Measurements from ENCODE around the gene CARF.

Gene CARF

GRCh38 chr2:203021991-203022390, 109.9 kb downstream of the CARF start:
- no peak for DNase-seq (ENCODE audit: low read depth)

- DNase-seq (ENCODE audit: low read depth): no peak
Observed at GRCh38 chr2:203022751-203023150, 110.7 kb downstream of the CARF start.

- no peak for DNase-seq (ENCODE audit: low read depth)
Observed at GRCh38 chr2:203025592-203025991, 113.5 kb downstream of the CARF start.

GRCh38 chr2:203030545-203030944, 118.5 kb downstream of the CARF start:
- DNase-seq (ENCODE audit: low read depth): no peak

- DNase-seq (ENCODE audit: low read depth): no peak
Observed at GRCh38 chr2:203030991-203031390, 118.9 kb downstream of the CARF start.

GRCh38 chr2:203033395-203033794, 121.3 kb downstream of the CARF start:
- DNase-seq (ENCODE audit: low read depth): no peak

GRCh38 chr2:203035879-203036470, 123.9 kb downstream of the CARF start:
- no peak for DNase-seq (ENCODE audit: low read depth)
